K562 (cell line): ENCODE results near the gene AKT1. TPM values are rescaled to one million over a fixed set of nuclear protein-coding genes. Genes with fewer than 3 reads are reported as not detected.
"Not testable (repeated sequence)": the region's sequence is repeated elsewhere in the genome, so short reads cannot be mapped to it uniquely, and the experiment has no call there.

ENCODE experiments used
- FOXP1 ChIP-seq: sonication (generic); formaldehyde crosslinking; IDR thresholded peaks from 2 replicates; pipeline ENCODE4 v1.8.0; 2022; ENCODE audit warnings: mild to moderate bottlenecking, missing genetic modification reagents
- GABPB1 ChIP-seq: sonication (generic); formaldehyde crosslinking; IDR thresholded peaks from 2 replicates; pipeline ENCODE4 v1.8.0; 2022; ENCODE audit warnings: mild to moderate bottlenecking, missing genetic modification reagents
- MGA ChIP-seq: fragments of 450-650 bp; IDR thresholded peaks from 2 replicates; pipeline ENCODE4 v1.6.1; 2016; ENCODE audit warnings: mild to moderate bottlenecking, moderate library complexity
- MTA3 ChIP-seq: fragments of 450-650 bp; formaldehyde crosslinking; IDR thresholded peaks from 2 replicates; pipeline ENCODE4 v1.6.1; 2017; ENCODE audit warnings: mild to moderate bottlenecking, borderline replicate concordance
- NR2C2 ChIP-seq, 2 experiments: fragments of 200-800 bp in 1 of 2; sonication (Bioruptor generic) in 1 of 2; sonication (generic) in 1 of 2; formaldehyde crosslinking in 1 of 2; IDR thresholded peaks; 2 replicates each; pipeline versions ENCODE4 v1.6.1 to v1.8.0; 2016 to 2022; ENCODE audit warnings: mild to moderate bottlenecking in 1 of 2, missing compliant biosample characterization in 1 of 2, missing genetic modification characterization in 1 of 2, missing genetic modification reagents in 1 of 2
- POLR2AphosphoS2 ChIP-seq: IDR thresholded peaks from 2 replicates; pipeline ENCODE4 v1.6.1; 2012; ENCODE audit warnings: low read length, improper control_type of control experiment
- THRB ChIP-seq: fragments of 450-650 bp; formaldehyde crosslinking; conservative IDR thresholded peaks from 2 replicates; pipeline ENCODE4 v1.4.0; 2022; ENCODE audit warnings: mild to moderate bottlenecking, missing genetic modification characterization
- polyA plus RNA-seq, 8 experiments: library from polyadenylated mRNA; depleted of rRNA in 4 of 8; stranded (reverse) in 5 of 8; unstranded in 3 of 8; fragments of >200 nt; fragmentation: Nextera tagmentation in 2 of 8; fragmentation: Illumina TruSeq in 1 of 8; extraction: Ambion mirVana in 2 of 8; extraction: Trizol in 1 of 8; gene quantifications; 2 replicates each; pipeline versions ENCODE4 v1.2.1 to v1.2.3, GENCODE V29; 2011 to 2014; ENCODE audit warnings: inconsistent platforms in 1 of 8, missing spikeins in 1 of 8
- total RNA-seq, 7 experiments: library from RNA; depleted of rRNA in 6 of 7; stranded (reverse); fragments of >200 nt in 6 of 7; fragmentation: Illumina TruSeq in 2 of 7; extraction: Trizol in 2 of 7; gene quantifications; 2 replicates each; pipeline versions ENCODE4 v1.2.1 to v1.2.3, GENCODE V29; 2011 to 2021; ENCODE audit warnings: low replicate concordance in 1 of 7
- TF ChIP-seq, protein P1 (sequence below): fragments of 450-650 bp; conservative IDR thresholded peaks from 2 replicates; pipeline ENCODE4 v1.6.1; 2016; ENCODE audit warnings: missing genetic modification characterization, low read depth, mild to moderate bottlenecking, missing compliant biosample characterization, moderate library complexity
- TF ChIP-seq, protein P2 (sequence below): fragments of 450-650 bp; IDR thresholded peaks from 2 replicates; pipeline ENCODE4 v1.6.1; 2016; ENCODE audit warnings: missing biosample characterization, missing genetic modification characterization
- TF ChIP-seq, protein P3 (sequence below): sonication (generic); formaldehyde crosslinking; IDR thresholded peaks from 2 replicates; pipeline ENCODE4 v1.9.0; 2022; ENCODE audit warnings: mild to moderate bottlenecking, missing genetic modification reagents

Gene AKT1
- total and polyA plus RNA-seq, 9 of the 15 experiments (the other 6 are each of a cell fraction or from before 2014, with no cell fraction given): 0.49 to 132 (median 75.1) TPM

DNA sequence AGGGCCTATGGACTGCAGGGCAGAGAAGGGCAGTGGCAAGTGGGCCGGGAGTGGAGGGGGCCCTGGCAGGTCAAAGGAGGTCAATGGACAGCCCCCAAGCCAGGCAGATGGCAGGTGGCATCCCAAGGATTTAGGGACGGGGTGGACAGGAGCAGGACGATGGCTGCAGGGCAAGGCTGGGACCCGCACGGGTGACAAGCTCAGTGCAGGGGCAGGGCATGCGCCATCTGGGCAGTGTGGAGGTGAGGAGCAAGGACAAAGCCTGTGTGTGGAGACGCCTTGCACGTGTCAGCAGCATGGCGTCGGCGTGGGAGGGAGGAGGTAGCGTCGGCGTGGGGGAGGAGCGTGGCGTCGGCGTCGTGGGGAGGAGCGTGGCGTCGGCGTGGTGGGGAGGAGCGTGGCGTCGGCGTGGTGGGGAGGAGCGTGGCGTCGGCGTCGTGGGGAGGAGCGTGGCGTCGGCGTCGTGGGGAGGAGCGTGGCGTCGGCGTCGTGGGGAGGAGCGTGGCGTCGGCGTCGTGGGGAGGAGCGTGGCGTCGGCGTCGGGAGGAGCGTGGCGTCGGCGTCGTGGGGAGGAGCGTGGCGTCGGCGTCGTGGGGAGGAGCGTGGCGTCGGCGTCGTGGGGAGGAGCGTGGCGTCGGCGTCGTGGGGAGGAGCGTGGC lies 66.2 kb downstream of the AKT1 start (continued):
- peak; percentile 99 for TF ChIP-seq MGA
- TF ChIP-seq, protein P1, sequence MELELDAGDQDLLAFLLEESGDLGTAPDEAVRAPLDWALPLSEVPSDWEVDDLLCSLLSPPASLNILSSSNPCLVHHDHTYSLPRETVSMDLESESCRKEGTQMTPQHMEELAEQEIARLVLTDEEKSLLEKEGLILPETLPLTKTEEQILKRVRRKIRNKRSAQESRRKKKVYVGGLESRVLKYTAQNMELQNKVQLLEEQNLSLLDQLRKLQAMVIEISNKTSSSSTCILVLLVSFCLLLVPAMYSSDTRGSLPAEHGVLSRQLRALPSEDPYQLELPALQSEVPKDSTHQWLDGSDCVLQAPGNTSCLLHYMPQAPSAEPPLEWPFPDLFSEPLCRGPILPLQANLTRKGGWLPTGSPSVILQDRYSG (tag): peak; percentile 81; the same call in 1 of the 2 replicates
- TF ChIP-seq POLR2AphosphoS2: peak; percentile 74; the same call in 1 of the 2 replicates
- peak; percentile 97 for TF ChIP-seq FOXP1 (CRISPR knock-in tag)
- TF ChIP-seq, protein P2, sequence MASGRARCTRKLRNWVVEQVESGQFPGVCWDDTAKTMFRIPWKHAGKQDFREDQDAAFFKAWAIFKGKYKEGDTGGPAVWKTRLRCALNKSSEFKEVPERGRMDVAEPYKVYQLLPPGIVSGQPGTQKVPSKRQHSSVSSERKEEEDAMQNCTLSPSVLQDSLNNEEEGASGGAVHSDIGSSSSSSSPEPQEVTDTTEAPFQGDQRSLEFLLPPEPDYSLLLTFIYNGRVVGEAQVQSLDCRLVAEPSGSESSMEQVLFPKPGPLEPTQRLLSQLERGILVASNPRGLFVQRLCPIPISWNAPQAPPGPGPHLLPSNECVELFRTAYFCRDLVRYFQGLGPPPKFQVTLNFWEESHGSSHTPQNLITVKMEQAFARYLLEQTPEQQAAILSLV (tag): peak; percentile 32; the same call in 1 of the 2 replicates
- peak; percentile 82 for TF ChIP-seq THRB
- TF ChIP-seq, protein P3, sequence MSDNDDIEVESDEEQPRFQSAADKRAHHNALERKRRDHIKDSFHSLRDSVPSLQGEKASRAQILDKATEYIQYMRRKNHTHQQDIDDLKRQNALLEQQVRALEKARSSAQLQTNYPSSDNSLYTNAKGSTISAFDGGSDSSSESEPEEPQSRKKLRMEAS (CRISPR knock-in tag): peak; percentile 99
- peak; percentile 67; the same call in 1 of the 2 replicates for TF ChIP-seq GABPB1 (CRISPR knock-in tag)
- not testable (repeated sequence) for TF ChIP-seq NR2C2 (CRISPR knock-in tag; IDR thresholded peaks at IDR 0.05)
- TF ChIP-seq NR2C2 (tag; IDR thresholded peaks at IDR 0.05): peak; percentile 27; the same call in 1 of the 2 replicates
- TF ChIP-seq MTA3: peak; percentile 44; the same call in 1 of the 2 replicates
